ENCODE data around the gene GUCY1B1. TPM values are rescaled to one million over a fixed set of nuclear protein-coding genes. Genes with fewer than 3 reads are reported as not detected.

Gene GUCY1B1
- total RNA-seq, 1 experiment from 2014 or later: not detected

- peak; percentile 85 for DNase-seq (ENCODE audit: unreplicated experiment)
- no peak overlapping the region for H3K4me3 Mint-ChIP-seq (ENCODE audit: unreplicated experiment)
- H3K27me3 Mint-ChIP-seq (ENCODE audit: insufficient read depth, unreplicated experiment): no peaks in the 10 kb centered on the region
- H3K36me3 Mint-ChIP-seq (ENCODE audit: insufficient read depth, unreplicated experiment): no peaks in the 10 kb centered on the region
- H3K4me1 Mint-ChIP-seq (ENCODE audit: insufficient read depth, unreplicated experiment): peaks cover 8% of the 10 kb centered on the region
- intact Hi-C loops (cut with micrococcal nuclease): loop anchor here (1.0 kb wide), 1 partner anchor 143 kb away; the partner anchor contains the start of gene CTSO
- POLR2A ChIA-PET: interaction anchor here (0.7 to 4.3 kb wide), 2 partner anchors 62 to 143 kb away, joined by 4 to 45 read pairs; partner anchors contain the start of gene CTSO
- no peak overlapping the region for H3K27ac Mint-ChIP-seq (ENCODE audit: low read depth, unreplicated experiment)
- CTCF ChIA-PET: interaction anchor here (0.7 to 5.7 kb wide), 10 partner anchors 9 to 651 kb away, joined by 3 to 139 read pairs (median 3); partner anchors contain the start of gene CTSO
- BruUV-seq (replicated peaks): no TSS peak
- H3K9me3 Mint-ChIP-seq (ENCODE audit: unreplicated experiment): no peaks in the 10 kb centered on the region
- TF ChIP-seq CTCF (IDR thresholded peaks at IDR 0.05; ENCODE audit: unreplicated experiment): peak; percentile 50
These were observed 51.0 kb downstream of the GUCY1B1 start for GRCh38 chr4:155809835-155810234.

GRCh38 chr4:155811083-155811482 is 52.3 kb downstream of the GUCY1B1 start:
- no peak for TF ChIP-seq CTCF (IDR thresholded peaks at IDR 0.05; ENCODE audit: unreplicated experiment)
- Mint-ChIP-seq H3K4me1 (ENCODE audit: insufficient read depth, unreplicated experiment) (no peaks in the 10 kb centered on the region), H3K36me3 (ENCODE audit: insufficient read depth, unreplicated experiment) (no peaks in the 10 kb centered on the region), H3K27me3 (ENCODE audit: insufficient read depth, unreplicated experiment) (no peaks in the 10 kb centered on the region), H3K27ac (ENCODE audit: low read depth, unreplicated experiment) (no peak overlapping the region), H3K9me3 (ENCODE audit: unreplicated experiment) (no peaks in the 10 kb centered on the region), H3K4me3 (ENCODE audit: unreplicated experiment) (no peak overlapping the region)
- ChIA-PET CTCF (interaction anchor here (0.6 to 5.7 kb wide), 7 partner anchors 8 to 411 kb away, joined by 3 to 139 read pairs (median 3); partner anchors contain the start of gene CTSO), POLR2A (interaction anchor here (4.3 kb wide), 1 partner anchor 142 kb away, joined by 45 read pairs; the partner anchor contains the start of gene CTSO)
- no TSS peak for BruUV-seq (replicated peaks)
- no peak for DNase-seq (ENCODE audit: unreplicated experiment)
- intact Hi-C loops (cut with micrococcal nuclease): no loop called here

- DNase-seq (ENCODE audit: unreplicated experiment): peak; percentile 34
- no peak for TF ChIP-seq CTCF (IDR thresholded peaks at IDR 0.05; ENCODE audit: unreplicated experiment)
- ChIA-PET CTCF (interaction anchor here (0.6 to 2.3 kb wide), 6 partner anchors 8 to 219 kb away, joined by 3 to 10 read pairs (median 4); no protein-coding TSS in a partner anchor), POLR2A (interaction anchor here (1.9 kb wide), 1 partner anchor 135 kb away, joined by 8 read pairs; the partner anchor contains the start of gene CTSO)
- H3K36me3 Mint-ChIP-seq (ENCODE audit: insufficient read depth, unreplicated experiment): no peaks in the 10 kb centered on the region
- no peaks in the 10 kb centered on the region for H3K27me3 Mint-ChIP-seq (ENCODE audit: insufficient read depth, unreplicated experiment)
- H3K27ac Mint-ChIP-seq (ENCODE audit: low read depth, unreplicated experiment): no peak overlapping the region
- peaks cover 8% of the 10 kb centered on the region for H3K4me1 Mint-ChIP-seq (ENCODE audit: insufficient read depth, unreplicated experiment)
- H3K4me3 Mint-ChIP-seq (ENCODE audit: unreplicated experiment): no peak overlapping the region
- H3K9me3 Mint-ChIP-seq (ENCODE audit: unreplicated experiment): no peaks in the 10 kb centered on the region
- intact Hi-C loops (cut with micrococcal nuclease): no loop called here
- no TSS peak for BruUV-seq (replicated peaks)
These were observed 59.8 kb downstream of the GUCY1B1 start for GRCh38 chr4:155818639-155819038.

GRCh38 chr4:155819066-155819465 is 60.2 kb downstream of the GUCY1B1 start:
- DNase-seq (ENCODE audit: unreplicated experiment): peak; percentile 65
- Mint-ChIP-seq H3K27me3 (ENCODE audit: insufficient read depth, unreplicated experiment) (no peaks in the 10 kb centered on the region), H3K27ac (ENCODE audit: low read depth, unreplicated experiment) (no peak overlapping the region), H3K9me3 (ENCODE audit: unreplicated experiment) (no peaks in the 10 kb centered on the region), H3K36me3 (ENCODE audit: insufficient read depth, unreplicated experiment) (no peaks in the 10 kb centered on the region), H3K4me3 (ENCODE audit: unreplicated experiment) (no peak overlapping the region), H3K4me1 (ENCODE audit: insufficient read depth, unreplicated experiment) (peaks cover 8% of the 10 kb centered on the region)
- intact Hi-C loops (cut with micrococcal nuclease): no loop called here
- CTCF ChIA-PET: interaction anchor here (1.1 to 2.3 kb wide), 4 partner anchors 9 to 134 kb away, joined by 4 to 10 read pairs (median 5); no protein-coding TSS in a partner anchor
- no TSS peak for BruUV-seq (replicated peaks)
- TF ChIP-seq CTCF (IDR thresholded peaks at IDR 0.05; ENCODE audit: unreplicated experiment): no peak
- POLR2A ChIA-PET: interaction anchor here (0.5 to 1.9 kb wide), 2 partner anchors 135 to 200 kb away, joined by 3 to 8 read pairs; partner anchors contain the start of gene CTSO
